Activated B cell treated with CpG ODN at 0.5 μM for 24 hours (primary cell): ENCODE results near the gene CCNY. TPM values are rescaled to one million over a fixed set of nuclear protein-coding genes. Genes with fewer than 3 reads are reported as not detected.
A peak's percentile ranks its signal among the peaks of the same experiment; 100 is the strongest.

Experiments
- ATAC-seq: fragments of 200-7000 bp; cut with Tn5 transposase; one replicate; pipeline ENCODE4 v1.10.0; 2021; ENCODE audit warnings: low read depth, mild to moderate bottlenecking, moderate library complexity
- CTCF ChIA-PET: fragments of 350-600 bp; sonication (Branson Sonifier 250); formaldehyde crosslinking; loops from one replicate; lab custom pipeline; 2021; ENCODE audit warnings: antibody characterized with exemption; lab: Charles Lee
- POLR2A ChIA-PET: fragments of 350-600 bp; sonication (Branson Sonifier 250); formaldehyde crosslinking; loops from one replicate; lab custom pipeline; 2021; ENCODE audit warnings: antibody characterized with exemption; lab: Charles Lee
- DNase-seq: peaks from one replicate; pipeline ENCODE4 v3.0.0; 2022
- H3K27ac Mint-ChIP-seq: one replicate; pipeline ENCODE4 v1.8.0; 2020; ENCODE audit warnings: mixed read lengths
- H3K27me3 Mint-ChIP-seq: one replicate; pipeline ENCODE4 v1.8.0; 2021; ENCODE audit warnings: mixed read lengths
- H3K36me3 Mint-ChIP-seq: one replicate; pipeline ENCODE4 v1.8.0; 2021; ENCODE audit warnings: low read depth, mixed read lengths
- H3K4me1 Mint-ChIP-seq: one replicate; pipeline ENCODE4 v1.8.0; 2021; ENCODE audit warnings: mixed read lengths
- H3K4me3 Mint-ChIP-seq: one replicate; pipeline ENCODE4 v1.8.0; 2020; ENCODE audit warnings: mild to moderate bottlenecking, mixed read lengths
- H3K9me3 Mint-ChIP-seq: one replicate; pipeline ENCODE4 v1.8.0; 2020; ENCODE audit warnings: mixed read lengths
- CTCF ChIP-seq: fragments of 200-600 bp; IDR thresholded peaks from one replicate; pipeline ENCODE4 v1.8.0; 2022; ENCODE audit warnings: antibody characterized with exemption, mild to moderate bottlenecking
- intact Hi-C: fragments of 100-400 bp; cut with micrococcal nuclease; formaldehyde crosslinking; loops from one replicate; pipeline ENCODE4 v1.15.1; 2024
- total RNA-seq: library from RNA; stranded (reverse); gene quantifications from 2 replicates; pipeline ENCODE4 v1.2.3, GENCODE V29; 2022

Gene CCNY
- total RNA-seq, 1 donor from 2014 or later, result 69.2 TPM

- H3K4me3 Mint-ChIP-seq, result peak overlapping the region; percentile 65
- H3K36me3 Mint-ChIP-seq, result peaks cover 8% of the 10 kb centered on the region
- peak overlapping the region; percentile 89 for H3K27ac Mint-ChIP-seq
- peaks cover 80% of the 10 kb centered on the region for H3K4me1 Mint-ChIP-seq
- TF ChIP-seq CTCF, result no peak
- no peaks in the 10 kb centered on the region for H3K27me3 Mint-ChIP-seq
- CTCF ChIA-PET, result interaction anchor here (1.4 kb wide), 1 partner anchor 67 kb away, joined by 4 read pairs; no protein-coding TSS in a partner anchor
- POLR2A ChIA-PET, result interaction anchor here (1.1 kb wide), 1 partner anchor 45 kb away, joined by 4 read pairs; no protein-coding TSS in a partner anchor
- DNase-seq (no peak), ATAC-seq (peak; percentile 62)
- no peaks in the 10 kb centered on the region for H3K9me3 Mint-ChIP-seq
- intact Hi-C loops, result loop anchor here (1.0 to 5.0 kb wide), 2 partner anchors 44 to 158 kb away; partner anchors contain the start of gene CCNY
Measured at GRCh38 chr10:35495521-35496119, 159.3 kb downstream of the CCNY start.

- Mint-ChIP-seq H3K36me3 (peaks cover 17% of the 10 kb centered on the region), H3K4me1 (peaks cover 78% of the 10 kb centered on the region), H3K4me3 (no peak overlapping the region), H3K27ac (peak overlapping the region; percentile 66), H3K27me3 (no peaks in the 10 kb centered on the region), H3K9me3 (no peaks in the 10 kb centered on the region)
- TF ChIP-seq CTCF, result no peak
- ATAC-seq, result no peak
- CTCF ChIA-PET, result no interaction called here
- DNase-seq, result no peak
- POLR2A ChIA-PET, result interaction anchor here (0.6 kb wide), 1 partner anchor 1036 kb away, joined by 9 read pairs; no protein-coding TSS in a partner anchor
- intact Hi-C loops, result loop anchor here (5.0 kb wide), 1 partner anchor 161 kb away; the partner anchor contains the start of gene CCNY
Measured at GRCh38 chr10:35497909-35498308, 161.6 kb downstream of the CCNY start.

DNA sequence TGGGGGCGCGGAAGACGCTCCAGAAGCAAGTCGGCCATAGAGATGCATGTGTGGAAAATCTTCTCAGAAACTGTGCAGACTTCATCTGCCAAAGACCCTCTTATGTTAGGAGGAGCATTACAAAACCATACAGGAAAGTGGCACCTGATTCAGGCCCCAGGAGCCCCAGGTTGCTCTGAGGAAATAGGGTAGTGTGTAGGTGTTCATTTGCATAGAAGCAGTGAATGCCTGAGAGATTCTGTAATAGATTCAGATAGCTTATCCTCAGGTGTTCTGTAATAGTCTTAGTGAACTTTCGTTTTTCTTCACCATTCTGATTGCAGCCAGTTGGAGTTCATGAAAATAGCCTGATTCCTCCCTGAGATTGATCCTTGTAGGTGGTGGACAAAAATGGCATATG is 162.4 kb downstream of the CCNY start:
- ChIA-PET CTCF (interaction anchor here (0.6 kb wide), 3 partner anchors 278 to 1335 kb away, joined by 3 to 5 read pairs (median 3); no protein-coding TSS in a partner anchor), POLR2A (interaction anchor here (0.7 to 1.0 kb wide), 2 partner anchors 33 to 119 kb away, joined by 3 to 4 read pairs; no protein-coding TSS in a partner anchor)
- H3K9me3 Mint-ChIP-seq, result no peaks in the 10 kb centered on the region
- H3K4me1 Mint-ChIP-seq, result peaks cover 70% of the 10 kb centered on the region
- TF ChIP-seq CTCF, result no peak
- intact Hi-C loops, result loop anchor here (5.0 kb wide), 1 partner anchor 161 kb away; the partner anchor contains the start of gene CCNY
- peak; percentile 69 for ATAC-seq
- peaks cover 21% of the 10 kb centered on the region for H3K36me3 Mint-ChIP-seq
- no peak for DNase-seq
- H3K27me3 Mint-ChIP-seq, result no peaks in the 10 kb centered on the region
- peak overlapping the region; percentile 62 for H3K4me3 Mint-ChIP-seq
- H3K27ac Mint-ChIP-seq, result peak overlapping the region; percentile 66

GRCh38 chr10:35501923-35502322 is 165.6 kb downstream of the CCNY start:
- Mint-ChIP-seq H3K9me3 (no peaks in the 10 kb centered on the region), H3K27ac (no peak overlapping the region), H3K27me3 (no peaks in the 10 kb centered on the region), H3K4me1 (peaks cover 54% of the 10 kb centered on the region), H3K36me3 (peaks cover 24% of the 10 kb centered on the region), H3K4me3 (no peak overlapping the region)
- DNase-seq, result no peak
- ATAC-seq, result no peak
- TF ChIP-seq CTCF, result no peak
- intact Hi-C loops, result no loop called here
- POLR2A ChIA-PET, result no interaction called here
- CTCF ChIA-PET, result no interaction called here

GRCh38 chr10:35502692-35503091 is 166.4 kb downstream of the CCNY start:
- Mint-ChIP-seq H3K4me3 (no peak overlapping the region), H3K9me3 (no peaks in the 10 kb centered on the region), H3K4me1 (peaks cover 53% of the 10 kb centered on the region), H3K27me3 (no peaks in the 10 kb centered on the region), H3K36me3 (peaks cover 24% of the 10 kb centered on the region), H3K27ac (no peak overlapping the region)
- POLR2A ChIA-PET, result no interaction called here
- no peak for TF ChIP-seq CTCF
- CTCF ChIA-PET, result no interaction called here
- no peak for ATAC-seq
- no peak for DNase-seq
- intact Hi-C loops, result no loop called here
